ENCODE data around the gene LRRC27. TPM values are rescaled to one million over a fixed set of nuclear protein-coding genes. Genes with fewer than 3 reads are reported as not detected.
"Not testable (repeated sequence)": the region's sequence is repeated elsewhere in the genome, so short reads cannot be mapped to it uniquely, and the experiment has no call there.

The LRRC27 gene
- total RNA-seq, 2 experiments from 2014 or later, result 13.0 to 17.3 TPM

DNA sequence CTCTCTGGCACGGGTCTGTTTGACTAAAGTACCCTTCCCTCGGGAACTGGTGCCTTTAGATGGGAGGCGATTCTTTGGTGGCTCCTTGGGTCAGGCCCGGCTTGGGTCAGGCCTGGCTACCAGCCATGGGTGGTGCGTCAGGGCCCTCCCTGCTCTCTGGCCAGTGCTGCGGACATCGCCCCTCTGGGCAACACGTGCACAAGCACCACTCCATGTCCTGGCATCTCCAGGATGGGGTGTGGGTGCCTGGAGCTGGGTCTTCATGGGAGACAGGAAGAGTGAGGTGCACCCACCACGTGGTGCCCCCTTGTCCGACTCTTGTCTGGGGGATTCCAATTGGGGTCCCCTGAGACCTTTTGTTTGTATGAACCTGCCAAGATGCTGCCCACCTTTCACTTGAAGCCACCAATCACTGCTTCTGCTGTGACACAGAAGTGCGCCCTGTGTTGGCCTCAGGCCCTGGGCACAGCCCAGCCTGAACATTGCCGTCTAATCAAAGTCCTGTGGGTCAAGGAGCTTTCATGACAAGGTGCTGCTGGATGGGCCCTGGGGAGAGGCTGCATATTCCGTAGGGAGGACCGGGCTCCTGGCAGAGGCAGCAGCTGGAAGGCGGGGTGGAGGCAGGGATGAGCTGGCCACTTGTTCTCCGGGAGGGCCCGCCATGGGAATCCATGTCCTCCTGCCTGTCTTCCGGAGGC lies 53.9 kb downstream of the LRRC27 start:
- CTCF ChIA-PET (ENCODE audit: unreplicated experiment), result no interaction called here
- Histone ChIP-seq H3K9me2 (ENCODE audit: insufficient read depth, low read length) (no peaks in the 10 kb centered on the region), H3K4me2 (ENCODE audit: low read length) (no peak overlapping the region), H3K4me1 (ENCODE audit: insufficient read depth, low read length, poor library complexity, severe bottlenecking) (peaks cover 5% of the 10 kb centered on the region), H3K27ac (ENCODE audit: low read depth, low read length, poor library complexity, severe bottlenecking) (no peak overlapping the region), H3K36me3 (ENCODE audit: insufficient read depth, low read length) (no peaks in the 10 kb centered on the region), H3K9me3 (ENCODE audit: low read length) (no peaks in the 10 kb centered on the region), H3K4me3 (ENCODE audit: low read depth, low read length, poor library complexity, severe bottlenecking) (no peak overlapping the region), H2AFZ (ENCODE audit: low read length) (no peak overlapping the region), H4K20me1 (ENCODE audit: insufficient read depth, low read length) (no peaks in the 10 kb centered on the region), H3K79me2 (ENCODE audit: insufficient read depth, low read depth, low read length) (no peaks in the 10 kb centered on the region)
- DNase-seq (ENCODE audit: low spot score), result no peak
- TF ChIP-seq, protein P1, sequence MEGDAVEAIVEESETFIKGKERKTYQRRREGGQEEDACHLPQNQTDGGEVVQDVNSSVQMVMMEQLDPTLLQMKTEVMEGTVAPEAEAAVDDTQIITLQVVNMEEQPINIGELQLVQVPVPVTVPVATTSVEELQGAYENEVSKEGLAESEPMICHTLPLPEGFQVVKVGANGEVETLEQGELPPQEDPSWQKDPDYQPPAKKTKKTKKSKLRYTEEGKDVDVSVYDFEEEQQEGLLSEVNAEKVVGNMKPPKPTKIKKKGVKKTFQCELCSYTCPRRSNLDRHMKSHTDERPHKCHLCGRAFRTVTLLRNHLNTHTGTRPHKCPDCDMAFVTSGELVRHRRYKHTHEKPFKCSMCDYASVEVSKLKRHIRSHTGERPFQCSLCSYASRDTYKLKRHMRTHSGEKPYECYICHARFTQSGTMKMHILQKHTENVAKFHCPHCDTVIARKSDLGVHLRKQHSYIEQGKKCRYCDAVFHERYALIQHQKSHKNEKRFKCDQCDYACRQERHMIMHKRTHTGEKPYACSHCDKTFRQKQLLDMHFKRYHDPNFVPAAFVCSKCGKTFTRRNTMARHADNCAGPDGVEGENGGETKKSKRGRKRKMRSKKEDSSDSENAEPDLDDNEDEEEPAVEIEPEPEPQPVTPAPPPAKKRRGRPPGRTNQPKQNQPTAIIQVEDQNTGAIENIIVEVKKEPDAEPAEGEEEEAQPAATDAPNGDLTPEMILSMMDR (conservative IDR thresholded peaks at IDR 0.05; ENCODE audit: low read length), result no peak
- no peak for TF ChIP-seq EZH2phosphoT487 (IDR thresholded peaks at IDR 0.05; ENCODE audit: borderline replicate concordance, low read depth, low read length)
- intact Hi-C loops (cut with micrococcal nuclease; ENCODE audit: unreplicated experiment), result loop anchor here (5.0 to 10.0 kb wide), 2 partner anchors 149 to 251 kb away; partner anchors contain the start of gene INPP5A
- no TSS peak for BruUV-seq (replicated peaks)
- POLR2A ChIA-PET, result interaction anchor here (0.8 kb wide), 1 partner anchor 82 kb away, joined by 3 read pairs; no protein-coding TSS in a partner anchor

- no TSS peak for BruUV-seq (replicated peaks)
- ChIA-PET CTCF (ENCODE audit: unreplicated experiment) (no interaction called here), POLR2A (no interaction called here)
- TF ChIP-seq EZH2phosphoT487 (IDR thresholded peaks at IDR 0.05; ENCODE audit: borderline replicate concordance, low read depth, low read length), result no peak
- TF ChIP-seq, protein P1 (conservative IDR thresholded peaks at IDR 0.05; ENCODE audit: low read length), result no peak
- intact Hi-C loops (cut with micrococcal nuclease; ENCODE audit: unreplicated experiment), result loop anchor here (5.0 to 10.0 kb wide), 2 partner anchors 148 to 251 kb away; partner anchors contain the start of gene INPP5A
- H3K79me2 ChIP-seq (ENCODE audit: insufficient read depth, low read depth, low read length), result no peaks in the 10 kb centered on the region
- no peak overlapping the region for H2AFZ ChIP-seq (ENCODE audit: low read length)
- no peaks in the 10 kb centered on the region for H3K36me3 ChIP-seq (ENCODE audit: insufficient read depth, low read length)
- no peak overlapping the region for H3K4me3 ChIP-seq (ENCODE audit: low read depth, low read length, poor library complexity, severe bottlenecking)
- H4K20me1 ChIP-seq (ENCODE audit: insufficient read depth, low read length), result no peaks in the 10 kb centered on the region
- H3K4me2 ChIP-seq (ENCODE audit: low read length), result no peak overlapping the region
- no peaks in the 10 kb centered on the region for H3K9me3 ChIP-seq (ENCODE audit: low read length)
- no peak for DNase-seq (ENCODE audit: low spot score)
- H3K9me2 ChIP-seq (ENCODE audit: insufficient read depth, low read length), result no peaks in the 10 kb centered on the region
- H3K27ac ChIP-seq (ENCODE audit: low read depth, low read length, poor library complexity, severe bottlenecking), result no peak overlapping the region
- peaks cover 5% of the 10 kb centered on the region for H3K4me1 ChIP-seq (ENCODE audit: insufficient read depth, low read length, poor library complexity, severe bottlenecking)
Observed at GRCh38 chr10:132386419-132386831, 54.4 kb downstream of the LRRC27 start.

DNA sequence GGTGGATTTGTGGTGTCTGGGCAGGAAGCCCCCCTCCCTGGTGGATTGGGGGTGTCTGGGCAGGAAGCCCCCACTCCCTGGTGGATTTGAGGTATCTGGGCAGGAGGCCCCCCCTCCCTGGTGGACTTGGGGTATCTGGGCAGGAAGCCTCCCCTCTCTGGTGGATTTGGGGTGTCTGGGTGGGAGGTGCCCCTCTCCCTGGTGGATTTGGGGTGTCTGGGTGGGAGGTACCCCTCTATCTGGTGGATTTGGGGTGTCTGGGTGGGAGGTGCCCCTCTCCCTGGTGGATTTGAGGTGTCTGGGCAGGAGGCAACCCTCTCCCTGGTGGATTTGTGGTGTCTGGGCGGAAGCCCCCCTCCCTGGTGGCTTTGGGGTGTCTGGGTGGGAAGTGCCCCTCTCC lies 54.9 kb downstream of the LRRC27 start:
- BruUV-seq (replicated peaks); H4K20me1 ChIP-seq (ENCODE audit: insufficient read depth, low read length); H3K27ac ChIP-seq (ENCODE audit: low read depth, low read length, poor library complexity, severe bottlenecking); H3K9me2 ChIP-seq (ENCODE audit: insufficient read depth, low read length); CTCF ChIA-PET (ENCODE audit: unreplicated experiment); H3K36me3 ChIP-seq (ENCODE audit: insufficient read depth, low read length); H3K4me3 ChIP-seq (ENCODE audit: low read depth, low read length, poor library complexity, severe bottlenecking); H3K4me2 ChIP-seq (ENCODE audit: low read length); DNase-seq (ENCODE audit: low spot score); H3K79me2 ChIP-seq (ENCODE audit: insufficient read depth, low read depth, low read length); POLR2A ChIA-PET; H3K4me1 ChIP-seq (ENCODE audit: insufficient read depth, low read length, poor library complexity, severe bottlenecking); H2AFZ ChIP-seq (ENCODE audit: low read length); H3K9me3 ChIP-seq (ENCODE audit: low read length): not testable (repeated sequence)
- intact Hi-C loops (cut with micrococcal nuclease; ENCODE audit: unreplicated experiment), result loop anchor here (5.0 to 10.0 kb wide), 2 partner anchors 148 to 250 kb away; partner anchors contain the start of gene INPP5A
